OCI-LY1 (cell line): ENCODE results near the gene EIF2S1.

ENCODE experiments used
- CTCF ChIP-seq: fragments of 200-600 bp; sonication (generic), shearing (Covaris generic); IDR thresholded peaks from 2 replicates; pipeline ENCODE4 v1.5.1; 2017; ENCODE audit warnings: mild to moderate bottlenecking, antibody characterized with exemption, low read length, moderate library complexity, mixed read lengths
- EZH2 ChIP-seq: fragments of 200-600 bp; sonication (generic), shearing (Covaris generic); IDR thresholded peaks from 2 replicates; pipeline ENCODE4 v1.8.0; 2017; ENCODE audit warnings: borderline replicate concordance, mixed run types, mild to moderate bottlenecking, antibody characterized with exemption, low read length, moderate library complexity, mixed read lengths

GRCh38 chr14:67416810-67417209 lies 56.7 kb downstream of the EIF2S1 start:
- TF ChIP-seq CTCF (no peak), EZH2 (no peak)
